GM03348 (cell line): ENCODE measurements around the gene GRPEL2.
A peak's percentile ranks its signal among the peaks of the same experiment; 100 is the strongest.

Source experiments
- DNase-seq: peaks from one replicate; pipeline ENCODE4 v3.0.0; 2012; ENCODE audit warnings: low spot score

Gene GRPEL2, protein sequence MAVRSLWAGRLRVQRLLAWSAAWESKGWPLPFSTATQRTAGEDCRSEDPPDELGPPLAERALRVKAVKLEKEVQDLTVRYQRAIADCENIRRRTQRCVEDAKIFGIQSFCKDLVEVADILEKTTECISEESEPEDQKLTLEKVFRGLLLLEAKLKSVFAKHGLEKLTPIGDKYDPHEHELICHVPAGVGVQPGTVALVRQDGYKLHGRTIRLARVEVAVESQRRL

DNA sequence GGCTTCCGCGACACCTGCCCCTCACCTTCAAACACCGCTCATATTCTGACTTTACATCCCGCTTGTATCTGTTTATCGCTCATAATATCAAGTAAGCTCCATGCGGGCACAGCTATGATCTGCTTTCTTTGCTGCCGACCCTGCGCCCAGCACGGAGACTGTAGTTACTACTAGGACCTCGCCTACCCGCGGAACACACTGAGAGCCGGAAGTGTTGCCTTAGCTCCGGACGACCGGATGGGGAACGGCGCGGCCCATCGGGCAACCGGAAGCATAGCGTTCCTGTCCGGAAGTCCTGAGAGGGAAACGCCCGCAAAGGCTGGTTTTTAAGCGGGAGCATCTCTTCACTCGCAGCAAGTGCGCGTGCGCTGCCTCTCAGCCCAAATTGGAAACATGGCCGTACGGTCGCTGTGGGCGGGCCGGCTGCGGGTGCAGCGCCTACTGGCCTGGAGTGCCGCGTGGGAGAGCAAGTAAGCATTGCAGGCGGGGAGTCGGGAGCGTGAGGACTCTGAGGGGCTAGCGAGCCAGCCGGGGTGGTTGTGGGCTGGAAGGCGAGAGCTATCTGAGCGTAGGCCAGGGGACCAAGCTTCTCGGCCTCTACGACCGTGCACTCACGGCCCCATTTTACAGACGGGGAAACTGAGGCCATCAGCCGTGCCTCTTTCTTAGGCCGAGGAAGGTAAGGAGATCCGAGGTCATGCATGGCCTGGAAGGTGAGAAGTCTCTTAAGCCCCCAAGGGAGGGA is at the start of gene GRPEL2:
GRPEL2 (plus strand) TSS at position 353 of the 745 bp plus-strand sequence; CDS start at position 394, 41 bp downstream.
- DNase-seq, result peak; percentile 97

DNA sequence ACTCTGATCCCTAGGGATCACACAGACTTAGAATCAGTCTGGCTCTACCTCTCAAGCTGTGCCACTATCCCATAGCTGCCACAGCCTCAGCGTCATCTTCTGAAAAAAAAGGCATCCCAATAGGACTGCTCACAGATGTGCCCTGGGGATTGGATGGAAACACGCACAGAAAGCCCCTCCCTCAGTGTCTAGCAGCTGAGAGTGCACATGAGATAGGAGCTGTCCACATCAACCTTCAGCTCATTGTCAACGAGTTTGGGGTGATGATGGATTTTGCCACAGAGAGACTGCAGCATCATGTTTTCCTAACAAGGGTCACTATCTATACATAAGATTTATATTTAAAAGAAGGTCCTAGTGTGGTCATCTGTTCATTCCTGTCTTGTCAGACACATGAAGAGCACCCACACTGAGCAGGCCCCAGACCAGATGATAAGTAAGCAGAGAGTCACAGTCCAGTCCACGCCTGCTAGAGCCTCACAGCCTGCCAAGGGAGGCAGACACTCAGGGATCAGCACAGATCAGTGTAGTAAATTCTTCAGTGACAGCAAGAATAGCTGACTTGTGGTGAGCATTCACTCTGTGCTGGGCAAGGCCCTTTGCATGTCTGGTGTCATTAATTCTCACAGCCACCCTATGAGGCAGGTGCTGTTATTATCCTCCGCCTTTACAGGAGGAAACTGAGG is 47.8 kb upstream of the GRPEL2 start:
- DNase-seq, result no peak

DNA sequence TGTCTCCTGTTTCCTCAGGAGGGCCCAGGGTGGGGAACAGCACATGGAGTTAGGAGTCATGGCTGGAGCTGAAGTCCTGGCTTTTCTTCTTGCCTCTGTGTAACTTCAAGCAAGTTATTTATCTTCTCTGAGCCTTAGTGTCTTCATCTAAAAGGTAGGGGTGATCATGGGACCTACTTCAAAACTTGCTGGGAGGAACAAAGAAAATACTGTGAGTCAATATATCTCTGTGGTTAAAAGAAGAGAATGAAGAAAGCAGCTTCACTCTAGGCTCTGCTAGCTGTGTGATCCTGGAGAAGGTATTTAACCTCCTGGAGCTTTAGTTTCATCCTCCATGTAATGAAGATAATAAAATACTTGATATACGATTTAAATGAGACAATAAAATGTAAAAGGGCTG is 47.1 kb upstream of the GRPEL2 start:
- no peak for DNase-seq

DNA sequence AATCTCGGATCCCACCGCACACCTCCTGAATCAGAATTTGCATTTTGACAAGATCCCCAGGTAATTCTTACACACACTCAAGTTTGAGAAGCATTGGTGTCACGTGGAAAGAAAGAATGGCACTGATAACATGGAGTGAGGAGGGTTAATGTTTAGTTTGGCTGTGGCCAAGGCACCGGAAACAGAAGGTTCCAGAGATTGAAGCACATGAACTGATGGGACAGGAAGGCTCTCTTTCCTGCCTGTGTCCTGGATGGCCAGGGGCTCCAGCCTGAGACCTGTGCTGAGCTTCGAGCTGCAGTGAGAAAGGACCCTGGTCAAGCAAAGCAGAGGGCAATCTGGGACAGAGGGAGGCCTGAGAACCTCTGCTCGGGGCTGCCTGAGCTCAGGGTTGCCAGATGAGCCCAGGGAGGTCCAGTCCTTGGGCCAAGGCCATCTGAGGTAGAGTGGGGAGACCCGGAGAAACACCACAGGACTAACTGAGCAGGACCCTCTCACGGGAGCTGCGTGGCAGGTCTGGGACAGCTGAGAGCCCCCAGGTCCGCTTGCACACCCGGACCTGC is 46.4 kb upstream of the GRPEL2 start:
- DNase-seq, result no peak

DNA sequence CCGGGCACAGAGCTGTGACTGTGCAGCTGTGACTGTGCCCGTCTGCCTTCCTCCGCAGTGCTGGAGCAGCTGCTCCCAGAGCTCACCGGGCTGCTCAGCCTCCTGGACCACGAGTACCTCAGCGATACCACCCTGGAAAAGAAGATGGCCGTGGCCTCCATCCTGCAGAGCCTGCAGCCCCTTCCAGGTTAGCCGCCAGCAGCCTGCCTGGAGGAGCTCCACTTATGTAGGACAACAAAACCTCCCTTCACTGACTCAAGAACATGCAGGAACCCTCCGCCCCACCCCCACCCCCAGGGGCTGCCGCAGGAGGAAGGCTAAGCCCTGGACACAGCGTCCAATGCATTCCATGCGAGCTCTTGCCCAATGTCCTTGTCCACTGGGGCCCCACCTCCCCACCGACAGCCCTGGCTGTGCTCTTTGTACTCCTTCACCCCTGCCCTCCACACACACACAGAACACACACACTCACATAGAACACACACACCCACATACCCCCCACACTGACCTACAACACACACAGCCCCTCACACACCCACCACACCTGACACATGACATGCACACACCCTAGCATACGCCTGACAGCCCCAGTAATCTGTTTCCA is 45.7 kb upstream of the GRPEL2 start:
- DNase-seq, result no peak

DNA sequence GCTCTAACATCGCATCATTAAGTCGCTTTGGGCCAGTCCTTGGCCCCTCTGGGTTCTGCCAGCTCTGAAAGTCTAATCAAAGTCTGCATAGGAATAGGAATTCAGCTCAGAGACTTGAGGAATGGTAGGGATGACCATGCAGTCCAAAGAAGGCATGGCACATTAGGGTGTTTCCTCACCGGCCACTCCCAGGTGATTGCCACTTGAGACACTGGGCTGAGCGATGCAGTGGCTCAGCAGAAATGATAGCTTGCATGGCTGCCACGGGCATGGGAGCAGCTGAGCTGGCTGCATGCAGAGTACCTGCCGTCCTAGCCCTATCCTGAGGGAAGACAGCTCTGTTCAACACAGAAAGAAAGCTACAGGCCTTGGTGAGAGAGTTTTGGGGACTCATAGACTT is 44.9 kb upstream of the GRPEL2 start:
- no peak for DNase-seq

DNA sequence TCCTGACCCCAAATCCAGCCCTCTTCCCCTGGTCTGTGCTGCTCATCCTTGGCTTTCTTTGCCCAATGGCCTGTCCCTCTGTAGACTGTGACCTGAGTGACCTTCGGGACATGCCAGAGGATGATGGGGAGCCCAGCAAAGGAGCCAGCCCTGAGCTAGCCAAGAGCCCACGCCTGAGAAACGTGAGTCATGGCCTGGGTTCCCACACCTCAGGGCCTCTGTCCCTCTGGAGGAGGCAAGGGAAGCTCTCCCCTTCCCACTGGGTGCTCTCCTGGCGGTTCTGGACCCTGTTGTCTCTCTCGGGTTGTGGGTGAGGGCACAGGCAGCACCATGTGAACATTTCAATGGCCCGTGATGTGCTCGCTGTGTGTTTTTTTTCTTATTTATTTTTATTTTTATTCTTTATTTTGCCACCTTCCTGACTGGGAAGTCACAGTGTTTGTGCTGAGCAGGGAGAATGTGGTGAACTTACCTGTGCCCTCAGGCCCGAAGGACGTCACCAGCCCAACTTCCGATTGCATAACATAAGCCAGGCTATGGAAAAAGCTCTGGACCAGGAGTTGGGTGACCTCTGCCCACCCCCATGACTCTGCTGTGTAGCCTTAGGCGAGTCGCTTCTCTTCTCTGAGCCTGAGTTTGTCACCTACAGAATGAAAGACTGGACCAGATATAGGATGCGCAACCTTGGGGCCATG is 44.1 kb upstream of the GRPEL2 start:
- no peak for DNase-seq

DNA sequence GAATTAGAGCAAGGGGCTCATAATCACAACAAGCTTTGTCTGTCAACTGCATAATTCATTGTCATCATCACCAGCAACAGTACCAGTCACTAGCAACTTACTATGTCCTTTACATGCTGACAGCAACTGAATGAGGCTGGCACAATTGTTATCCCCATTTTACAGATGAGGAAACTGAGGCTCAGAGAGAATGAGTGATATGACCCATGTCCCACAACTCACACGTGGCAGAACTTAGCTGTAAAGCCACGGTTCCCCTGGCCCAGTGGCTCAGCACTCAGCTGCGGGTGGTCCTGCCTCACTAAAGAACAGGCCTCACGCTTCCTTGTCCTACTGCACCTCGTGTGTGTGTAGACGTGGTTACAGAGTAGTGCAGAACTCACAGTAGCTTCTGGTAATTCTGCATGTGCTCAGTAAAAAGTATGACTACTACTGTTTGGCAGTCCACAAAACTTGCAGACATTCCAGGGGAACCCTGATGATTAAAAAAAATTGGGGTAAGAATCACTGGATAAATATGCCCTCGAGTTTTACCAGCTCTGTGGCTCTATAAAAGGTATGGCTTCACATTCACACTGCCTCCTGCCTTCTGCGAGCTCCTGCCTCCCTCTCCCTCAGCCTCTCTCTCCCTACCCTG is 43.4 kb upstream of the GRPEL2 start:
- peak; percentile 62 for DNase-seq

DNA sequence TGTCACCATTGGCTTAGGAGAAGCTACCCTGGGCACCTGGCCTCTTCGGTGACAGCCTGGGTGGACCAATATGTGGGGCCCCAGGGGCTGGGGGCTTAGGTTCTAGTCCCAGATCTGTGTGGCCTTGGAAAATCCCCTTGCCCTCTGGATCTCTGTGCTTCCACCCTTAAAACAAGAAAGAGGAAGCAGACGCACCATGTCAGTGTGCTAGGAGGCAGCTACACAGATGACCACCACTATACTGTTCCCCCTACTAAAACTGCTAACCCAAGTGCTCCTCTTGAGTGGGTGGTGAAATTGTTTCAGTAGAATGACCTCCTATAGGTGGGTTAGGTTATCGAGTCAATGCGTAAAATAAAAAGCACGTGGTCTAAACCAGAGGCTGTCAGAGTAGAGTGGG is 42.7 kb upstream of the GRPEL2 start:
- no peak for DNase-seq

DNA sequence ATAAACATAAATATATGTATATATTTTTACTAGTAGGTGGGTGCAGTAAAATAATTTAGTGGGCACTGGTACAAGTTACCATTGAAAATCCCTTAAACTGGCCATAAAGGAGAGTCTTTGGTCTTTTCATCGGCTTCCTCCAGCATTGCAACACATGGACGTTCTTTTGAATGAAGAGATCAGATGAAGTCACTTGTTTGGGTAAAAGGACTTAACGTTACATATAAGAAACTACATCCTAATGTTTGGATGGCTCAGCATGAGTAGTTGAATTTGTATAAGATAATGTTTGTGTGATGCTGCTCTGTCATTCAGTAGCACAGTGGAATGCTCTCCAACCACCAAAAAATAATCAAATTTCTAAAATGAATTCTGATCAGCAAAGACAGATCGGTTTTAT is 42.1 kb upstream of the GRPEL2 start:
- no peak for DNase-seq

DNA sequence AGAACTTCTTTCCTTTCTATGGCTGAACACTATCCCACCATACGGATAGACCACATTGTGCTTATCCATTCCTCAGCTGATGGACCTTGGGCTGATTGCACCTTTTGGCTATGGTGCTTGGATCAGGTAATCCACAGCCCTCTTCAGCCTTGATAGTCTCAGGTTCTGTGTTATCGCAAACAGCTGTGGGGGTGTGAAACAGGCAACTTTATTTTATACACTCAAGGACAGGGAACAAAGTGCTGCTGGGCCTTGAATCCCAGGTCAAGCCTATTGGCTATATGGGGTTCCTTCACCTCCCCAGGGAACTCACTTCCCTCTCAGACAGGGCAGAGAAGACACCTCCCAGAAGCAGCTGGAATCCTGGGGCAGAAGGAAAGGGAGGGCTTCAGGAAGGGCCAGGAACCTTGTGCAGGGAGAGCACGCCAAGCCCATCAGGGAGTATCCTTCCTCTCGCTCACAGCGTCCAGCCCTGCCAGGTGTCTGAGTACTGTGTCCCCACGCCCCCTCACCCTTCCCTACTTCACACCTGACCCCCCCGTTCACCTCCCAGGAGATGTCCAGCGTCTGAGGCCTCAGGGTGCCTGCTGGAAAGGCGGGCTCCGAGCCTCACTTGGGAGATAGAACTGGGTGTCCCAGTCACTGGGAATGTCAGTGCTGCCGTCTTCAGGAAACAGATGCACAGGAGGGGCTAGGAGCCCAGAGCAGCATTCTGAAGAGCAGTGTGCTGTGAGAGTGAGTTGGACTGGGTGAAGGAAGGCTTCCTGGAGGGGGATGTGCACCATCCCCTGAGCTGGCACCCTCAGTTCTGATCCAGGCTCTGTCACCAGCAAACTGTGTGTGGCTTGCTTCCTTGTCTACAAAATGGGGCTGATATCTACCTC is 40.9 kb upstream of the GRPEL2 start:
- DNase-seq, result no peak

DNA sequence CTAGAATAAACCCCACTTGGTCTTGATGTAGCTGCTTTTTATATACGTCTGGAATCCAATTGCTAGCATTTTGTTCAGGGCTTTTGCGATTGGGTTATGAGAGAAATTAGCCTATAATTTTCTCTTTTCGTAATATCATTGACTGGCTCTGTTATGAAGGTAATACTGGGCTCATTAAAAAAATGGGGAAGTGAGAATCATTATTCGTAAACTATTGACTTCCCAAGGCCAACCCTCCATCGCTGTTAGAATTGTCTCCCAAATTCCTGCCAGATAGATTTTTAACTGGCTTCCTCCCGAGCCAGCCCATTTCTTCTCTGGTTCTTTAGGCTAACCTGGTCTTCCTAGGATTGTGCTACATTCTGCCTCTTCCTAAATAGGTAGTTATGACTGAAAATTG is 35.9 kb upstream of the GRPEL2 start:
- DNase-seq, result no peak

DNA sequence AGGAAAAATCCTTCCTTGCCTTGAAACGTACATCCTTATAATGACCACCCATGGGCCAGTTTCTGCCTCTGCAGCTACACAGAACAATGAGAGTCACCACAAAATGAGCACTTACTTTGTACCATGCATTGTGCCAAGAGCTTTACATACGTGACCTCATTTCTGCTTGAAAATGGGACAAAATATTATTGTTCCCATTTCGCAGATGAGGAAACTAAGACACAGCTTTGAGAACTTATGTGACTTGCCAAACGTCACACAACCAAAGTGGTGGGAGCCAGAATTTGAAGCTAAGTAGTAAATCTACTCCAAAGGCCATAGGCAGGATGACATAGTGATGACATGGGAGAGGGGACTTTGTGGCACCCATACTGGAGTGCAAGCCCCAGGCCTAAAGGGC is 34.8 kb upstream of the GRPEL2 start:
- no peak for DNase-seq

DNA sequence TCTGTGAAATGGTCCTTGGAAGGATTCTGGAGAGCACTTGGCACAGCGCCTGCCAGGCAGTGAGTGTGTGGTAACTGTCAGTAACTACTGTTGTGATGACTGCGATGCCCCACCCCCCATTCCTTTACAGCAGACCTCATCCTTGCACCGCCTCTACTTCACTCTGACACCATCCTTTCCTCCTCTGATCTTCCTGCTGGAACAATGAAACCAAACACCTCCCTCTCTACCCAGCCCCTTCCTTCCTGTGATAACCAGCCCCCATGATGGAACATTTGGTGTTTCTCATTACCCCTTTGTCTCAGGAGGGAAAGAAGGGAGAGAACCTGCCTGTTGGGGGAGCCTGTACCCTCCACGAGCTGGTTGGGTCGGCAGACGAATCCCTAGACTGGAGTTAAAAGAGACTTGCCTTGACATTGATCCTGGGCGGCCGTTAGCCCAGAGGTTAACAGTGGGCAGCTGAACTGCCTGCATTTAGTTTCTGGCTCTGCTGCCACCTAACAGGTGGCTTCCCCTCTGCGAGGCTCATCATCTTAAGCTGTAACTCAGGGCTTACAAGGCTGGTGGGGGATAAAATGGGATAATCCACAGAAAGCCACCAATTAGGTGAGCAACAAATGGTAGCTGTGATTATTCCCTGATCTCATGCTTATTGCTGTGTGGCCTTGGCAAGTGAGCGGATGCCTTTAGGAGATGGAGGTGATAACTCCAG is 34.2 kb upstream of the GRPEL2 start:
- DNase-seq, result peak; percentile 38

DNA sequence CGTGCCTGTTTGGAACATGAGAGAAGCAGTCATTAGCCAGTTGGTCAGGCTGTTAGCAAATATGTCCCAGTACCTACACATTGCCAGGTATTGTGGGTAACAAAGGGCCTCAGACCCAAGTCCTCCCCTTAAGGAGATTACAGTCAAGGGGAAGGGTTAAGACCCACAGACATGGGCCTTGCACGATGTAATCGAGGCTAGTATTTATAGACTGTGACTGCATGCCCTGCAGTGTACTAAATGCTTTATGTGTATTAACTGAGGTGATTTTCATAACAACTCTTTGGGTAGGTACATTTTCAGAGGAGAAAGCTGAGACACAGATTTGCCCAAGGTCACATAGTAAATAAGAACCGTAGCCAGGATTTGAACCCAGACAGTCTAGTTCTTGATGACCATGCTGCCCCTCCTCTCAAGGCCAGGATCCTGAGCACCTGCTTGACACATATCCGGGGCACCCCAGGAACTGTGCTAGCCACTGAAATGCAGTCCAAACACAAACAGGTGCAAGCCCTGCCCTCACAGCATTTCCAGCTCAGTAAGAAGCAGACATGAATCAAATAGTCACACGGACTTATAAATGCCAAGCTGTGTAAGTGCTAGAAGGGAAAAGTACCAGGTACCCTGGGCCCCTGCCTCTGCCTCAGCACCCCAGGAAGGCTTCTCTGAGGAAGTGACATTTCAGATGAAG is 32.0 kb upstream of the GRPEL2 start:
- no peak for DNase-seq

DNA sequence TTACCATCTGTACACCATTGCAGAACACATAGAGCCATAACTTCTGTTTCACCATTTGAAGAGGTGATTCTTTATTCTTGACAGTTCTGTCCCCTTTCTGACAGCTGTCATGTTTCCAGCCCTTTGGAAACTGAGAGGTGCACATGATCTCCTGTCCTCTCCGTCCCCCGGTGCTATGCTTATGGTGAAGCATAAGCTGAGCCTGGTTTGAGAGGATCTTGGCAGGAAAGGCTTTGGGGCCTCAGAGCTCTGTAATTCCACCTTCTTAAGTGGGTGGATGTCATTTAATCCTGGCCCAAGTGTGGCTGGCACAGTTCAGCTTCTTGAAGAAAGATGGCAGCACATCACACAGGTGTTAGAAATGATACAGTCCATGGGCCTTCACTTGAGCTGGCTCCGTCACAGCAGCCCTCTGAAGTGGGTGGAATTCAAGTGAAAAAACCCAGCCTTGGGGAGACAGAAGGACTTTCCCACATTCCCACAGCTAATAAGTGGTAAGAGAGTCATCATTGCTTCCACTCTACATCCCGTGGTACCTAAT is 30.7 kb upstream of the GRPEL2 start:
- DNase-seq, result no peak

DNA sequence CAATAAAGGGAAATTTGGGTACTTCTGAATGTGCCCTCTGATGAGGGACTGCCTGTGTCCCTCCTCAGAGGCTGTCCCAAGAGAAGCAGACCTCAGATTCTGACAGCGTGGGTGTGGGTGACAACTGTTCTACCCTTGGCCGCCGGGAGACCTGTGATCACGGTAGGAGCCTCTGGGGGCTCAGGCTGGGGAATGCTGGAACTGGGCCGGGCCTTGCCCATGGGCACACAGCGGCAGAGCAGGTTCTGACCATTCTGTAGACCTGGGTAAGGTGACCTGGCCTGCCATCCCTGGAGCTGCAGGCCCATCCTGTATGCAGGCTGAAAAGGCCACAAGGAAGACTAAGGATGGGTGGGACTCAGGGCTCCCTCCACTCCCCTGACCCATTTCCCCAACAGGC is 29.5 kb upstream of the GRPEL2 start:
- no peak for DNase-seq

DNA sequence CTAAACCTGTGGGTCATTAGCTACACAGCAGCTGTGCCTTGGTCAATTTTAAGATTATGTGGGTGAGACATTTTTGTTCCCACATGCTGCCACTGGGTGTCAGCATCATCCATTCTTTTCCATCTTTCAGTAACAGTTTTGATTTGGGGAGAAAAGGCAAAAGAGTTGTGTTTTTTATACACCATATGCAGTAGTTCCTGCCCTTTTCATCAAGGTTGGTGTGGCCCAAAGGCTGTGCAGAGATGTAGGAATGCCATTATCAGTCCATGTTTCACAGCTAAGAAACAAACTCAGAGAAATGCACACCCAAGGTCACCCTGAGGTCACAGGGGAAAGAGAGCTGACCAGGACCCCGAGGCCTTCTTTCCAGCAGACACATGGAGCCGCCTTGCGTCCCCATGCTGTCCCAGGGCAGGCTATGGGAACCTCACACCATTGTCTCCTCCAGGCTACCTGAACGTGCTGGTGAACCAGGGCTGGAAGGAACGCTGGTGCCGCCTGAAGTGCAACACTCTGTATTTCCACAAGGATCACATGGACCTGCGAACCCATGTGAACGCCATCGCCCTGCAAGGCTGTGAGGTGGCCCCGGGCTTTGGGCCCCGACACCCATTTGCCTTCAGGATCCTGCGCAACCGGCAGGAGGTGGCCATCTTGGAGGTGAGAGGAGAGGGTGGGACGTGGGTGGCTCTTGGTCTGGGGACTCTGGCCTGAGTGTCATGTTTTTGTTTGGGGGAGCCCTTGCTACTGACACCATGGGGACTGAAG is 27.8 kb upstream of the GRPEL2 start:
- DNase-seq, result peak; percentile 83
